Upper lobe of right lung (tissue), 1 donor: Measurements from ENCODE around the gene TPX2. TPM values are rescaled to one million over a fixed set of nuclear protein-coding genes. Genes with fewer than 3 reads are reported as not detected.
"Not testable (repeated sequence)": the region's sequence is repeated elsewhere in the genome, so short reads cannot be mapped to it uniquely, and the experiment has no call there.

Experiments used
- ATAC-seq: fragments of 200-7000 bp; cut with Tn5 transposase; one replicate; pipeline ENCODE4 v1.9.1; 2020; ENCODE audit warnings: mild to moderate bottlenecking, moderate library complexity
- DNase-seq: peaks from one replicate; pipeline ENCODE4 v3.0.0-alpha.2; 2020
- H3K27ac ChIP-seq: fragments of 200-600 bp; one replicate; pipeline ENCODE4 v1.8.0; 2022
- H3K27me3 ChIP-seq: fragments of 200-600 bp; one replicate; pipeline ENCODE4 v1.8.0; 2022; ENCODE audit warnings: mild to moderate bottlenecking
- H3K36me3 ChIP-seq: fragments of 200-600 bp; one replicate; pipeline ENCODE4 v1.8.0; 2022
- H3K4me1 ChIP-seq: fragments of 200-600 bp; one replicate; pipeline ENCODE4 v1.8.0; 2022
- H3K4me3 ChIP-seq: fragments of 200-600 bp; one replicate; pipeline ENCODE4 v1.8.0; 2022; ENCODE audit warnings: mild to moderate bottlenecking
- H3K9me3 ChIP-seq: fragments of 200-600 bp; one replicate; pipeline ENCODE4 v1.8.0; 2022
- intact Hi-C: fragments of 100-400 bp; cut with DNase I; formaldehyde crosslinking; loops from one replicate; pipeline ENCODE4 v1.11.0; 2022
- total RNA-seq: library from RNA; stranded (reverse); fragmentation: NEBNext Ultra II Directional; extraction: Animal tissue kit (Norgen Biotek cat#: 25700); gene quantifications from one replicate; pipeline ENCODE4 v1.2.1, GENCODE V29; 2021
- TF ChIP-seq, protein P1 (sequence below): fragments of 200-600 bp; IDR thresholded peaks from one replicate; pipeline ENCODE4 v1.8.0; 2022; ENCODE audit warnings: antibody characterized with exemption
- donor health status: DM: no; HTN: yes; CAD: no; lungs with severe emphysema.

TPX2 gene
- total RNA-seq, 1 donor from 2014 or later: 1.6 TPM

DNA sequence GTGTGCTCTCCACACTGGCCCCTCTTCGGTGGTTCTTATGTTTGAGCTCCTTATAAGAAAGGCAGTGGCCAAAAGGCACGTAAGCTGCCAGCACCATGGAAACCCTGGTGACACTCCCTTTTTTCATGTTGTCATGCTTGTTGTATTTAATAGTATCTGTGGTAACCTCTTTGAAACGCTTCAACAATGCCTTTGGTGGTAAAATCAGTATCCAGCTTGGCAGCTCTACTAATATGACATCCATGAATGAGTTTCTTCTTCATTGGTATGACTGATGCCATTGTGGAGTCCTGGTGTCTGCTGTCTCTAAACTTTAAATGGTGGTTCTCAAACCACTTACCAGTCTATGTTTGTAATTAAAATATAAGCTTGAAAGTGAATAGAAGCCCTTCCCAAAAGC, 69.4 kb downstream of the TPX2 start:
- no peaks in the 10 kb centered on the region for H3K4me1 ChIP-seq

GRCh38 chr20:31809661-31810060, 70.6 kb downstream of the TPX2 start:
- Histone ChIP-seq H3K4me3 (no peak overlapping the region), H3K27me3 (no peaks in the 10 kb centered on the region), H3K36me3 (no peaks in the 10 kb centered on the region), H3K9me3 (no peaks in the 10 kb centered on the region), H3K4me1 (peaks cover 3% of the 10 kb centered on the region), H3K27ac (no peak overlapping the region)
- TF ChIP-seq, protein P1, sequence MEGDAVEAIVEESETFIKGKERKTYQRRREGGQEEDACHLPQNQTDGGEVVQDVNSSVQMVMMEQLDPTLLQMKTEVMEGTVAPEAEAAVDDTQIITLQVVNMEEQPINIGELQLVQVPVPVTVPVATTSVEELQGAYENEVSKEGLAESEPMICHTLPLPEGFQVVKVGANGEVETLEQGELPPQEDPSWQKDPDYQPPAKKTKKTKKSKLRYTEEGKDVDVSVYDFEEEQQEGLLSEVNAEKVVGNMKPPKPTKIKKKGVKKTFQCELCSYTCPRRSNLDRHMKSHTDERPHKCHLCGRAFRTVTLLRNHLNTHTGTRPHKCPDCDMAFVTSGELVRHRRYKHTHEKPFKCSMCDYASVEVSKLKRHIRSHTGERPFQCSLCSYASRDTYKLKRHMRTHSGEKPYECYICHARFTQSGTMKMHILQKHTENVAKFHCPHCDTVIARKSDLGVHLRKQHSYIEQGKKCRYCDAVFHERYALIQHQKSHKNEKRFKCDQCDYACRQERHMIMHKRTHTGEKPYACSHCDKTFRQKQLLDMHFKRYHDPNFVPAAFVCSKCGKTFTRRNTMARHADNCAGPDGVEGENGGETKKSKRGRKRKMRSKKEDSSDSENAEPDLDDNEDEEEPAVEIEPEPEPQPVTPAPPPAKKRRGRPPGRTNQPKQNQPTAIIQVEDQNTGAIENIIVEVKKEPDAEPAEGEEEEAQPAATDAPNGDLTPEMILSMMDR: no peak
- no peak for ATAC-seq
- intact Hi-C loops: no loop called here
- no peak for DNase-seq

More for the DNA sequence above, 69.4 kb downstream of the TPX2 start:
- no peaks in the 10 kb centered on the region for H3K36me3 ChIP-seq
- no peak overlapping the region for H3K27ac ChIP-seq
- DNase-seq (no peak), ATAC-seq (no peak)
- H3K4me3 ChIP-seq: no peak overlapping the region
- H3K27me3 ChIP-seq: no peaks in the 10 kb centered on the region
- intact Hi-C loops: no loop called here
- no peaks in the 10 kb centered on the region for H3K9me3 ChIP-seq
- TF ChIP-seq, protein P1: no peak

DNA sequence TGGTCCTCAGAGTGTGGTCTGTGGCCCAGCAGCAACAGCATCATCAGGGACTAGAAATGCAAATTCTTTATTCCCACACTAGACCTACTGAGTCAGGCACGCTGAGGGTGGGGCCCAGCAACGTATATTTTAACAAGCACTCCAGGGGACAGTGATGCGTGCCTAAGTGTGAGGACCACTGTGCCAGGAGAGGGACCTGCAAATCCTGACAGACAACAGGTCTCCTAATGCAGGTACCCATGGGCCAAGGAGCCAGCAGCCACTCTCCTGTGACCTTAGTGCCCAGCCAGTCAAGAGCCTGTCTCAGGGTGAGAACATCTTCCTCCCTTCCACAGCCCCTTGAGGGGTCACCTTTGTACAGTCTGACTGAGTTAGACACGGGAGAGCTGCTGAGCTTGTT, 72.1 kb downstream of the TPX2 start:
- H3K27me3 ChIP-seq: no peaks in the 10 kb centered on the region
- ATAC-seq: no peak
- peaks cover 11% of the 10 kb centered on the region for H3K4me1 ChIP-seq
- TF ChIP-seq, protein P1: no peak
- intact Hi-C loops: no loop called here
- no peak for DNase-seq
- H3K27ac ChIP-seq: no peak overlapping the region
- H3K4me3 ChIP-seq: no peak overlapping the region
- no peaks in the 10 kb centered on the region for H3K36me3 ChIP-seq
- no peaks in the 10 kb centered on the region for H3K9me3 ChIP-seq

GRCh38 chr20:31811796-31812728, 73.0 kb downstream of the TPX2 start:
- no peak overlapping the region for H3K4me3 ChIP-seq
- ATAC-seq: no peak
- peaks cover 11% of the 10 kb centered on the region for H3K4me1 ChIP-seq
- no peak overlapping the region for H3K27ac ChIP-seq
- H3K27me3 ChIP-seq: no peaks in the 10 kb centered on the region
- H3K36me3 ChIP-seq: no peaks in the 10 kb centered on the region
- no peak for DNase-seq
- TF ChIP-seq, protein P1: no peak
- H3K9me3 ChIP-seq: no peaks in the 10 kb centered on the region
- intact Hi-C loops: no loop called here

GRCh38 chr20:31813611-31814010, 74.5 kb downstream of the TPX2 start:
- DNase-seq (no peak), ATAC-seq (no peak)
- Histone ChIP-seq H3K9me3 (no peaks in the 10 kb centered on the region), H3K36me3 (no peaks in the 10 kb centered on the region), H3K4me3 (no peak overlapping the region), H3K27ac (no peak overlapping the region), H3K4me1 (peaks cover 11% of the 10 kb centered on the region), H3K27me3 (no peaks in the 10 kb centered on the region)
- intact Hi-C loops: no loop called here
- TF ChIP-seq, protein P1: no peak

DNA sequence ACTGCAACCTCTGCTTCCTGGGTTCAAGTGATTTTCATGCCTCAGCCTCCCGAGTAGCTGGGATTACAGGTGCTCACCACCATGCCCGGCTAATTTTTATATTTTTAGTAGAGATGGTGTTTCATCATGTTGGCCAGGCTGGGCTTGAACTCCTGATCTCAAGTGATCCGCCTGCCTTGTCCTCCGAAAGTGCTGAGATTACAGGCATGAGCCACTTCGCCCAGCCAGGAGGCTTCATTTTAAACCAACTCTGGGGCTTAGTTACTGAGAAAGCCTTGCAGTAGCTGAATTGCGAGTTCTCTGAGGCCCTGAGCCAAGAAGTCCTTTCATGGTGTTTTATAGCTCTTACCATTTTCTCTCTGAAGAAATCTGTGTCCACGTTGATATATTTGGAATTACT, 75.1 kb downstream of the TPX2 start:
- H3K4me3 ChIP-seq, intact Hi-C loops, H3K27me3 ChIP-seq, H3K36me3 ChIP-seq, H3K9me3 ChIP-seq, H3K27ac ChIP-seq, DNase-seq, ATAC-seq: not testable (repeated sequence)
- H3K4me1 ChIP-seq: peaks cover 11% of the 10 kb centered on the region
